Neuron (in vitro differentiated cells): ENCODE measurements around the gene FBXO28.

Experiments used
- H2AFZ ChIP-seq: one replicate; pipeline ENCODE4 v1.6.1; 2013; ENCODE audit warnings: low read depth, mild to moderate bottlenecking, inconsistent platforms, low read length, moderate library complexity
- H3K27me3 ChIP-seq: one replicate; pipeline ENCODE4 v1.6.1; 2013; ENCODE audit warnings: low read length; ENCODE audit not compliant: insufficient read depth
- H3K36me3 ChIP-seq: one replicate; pipeline ENCODE4 v1.6.1; 2013; ENCODE audit warnings: low read length; ENCODE audit not compliant: insufficient read depth
- H3K4me1 ChIP-seq: one replicate; pipeline ENCODE4 v1.6.1; 2013; ENCODE audit warnings: low read length; ENCODE audit not compliant: insufficient read depth
- H3K4me3 ChIP-seq: 2 replicates; pipeline ENCODE4 v1.5.1; 2013; ENCODE audit warnings: mild to moderate bottlenecking, low read length, moderate library complexity
- H3K9me3 ChIP-seq: one replicate; pipeline ENCODE4 v1.6.1; 2013; ENCODE audit warnings: low read length

The FBXO28 gene

DNA sequence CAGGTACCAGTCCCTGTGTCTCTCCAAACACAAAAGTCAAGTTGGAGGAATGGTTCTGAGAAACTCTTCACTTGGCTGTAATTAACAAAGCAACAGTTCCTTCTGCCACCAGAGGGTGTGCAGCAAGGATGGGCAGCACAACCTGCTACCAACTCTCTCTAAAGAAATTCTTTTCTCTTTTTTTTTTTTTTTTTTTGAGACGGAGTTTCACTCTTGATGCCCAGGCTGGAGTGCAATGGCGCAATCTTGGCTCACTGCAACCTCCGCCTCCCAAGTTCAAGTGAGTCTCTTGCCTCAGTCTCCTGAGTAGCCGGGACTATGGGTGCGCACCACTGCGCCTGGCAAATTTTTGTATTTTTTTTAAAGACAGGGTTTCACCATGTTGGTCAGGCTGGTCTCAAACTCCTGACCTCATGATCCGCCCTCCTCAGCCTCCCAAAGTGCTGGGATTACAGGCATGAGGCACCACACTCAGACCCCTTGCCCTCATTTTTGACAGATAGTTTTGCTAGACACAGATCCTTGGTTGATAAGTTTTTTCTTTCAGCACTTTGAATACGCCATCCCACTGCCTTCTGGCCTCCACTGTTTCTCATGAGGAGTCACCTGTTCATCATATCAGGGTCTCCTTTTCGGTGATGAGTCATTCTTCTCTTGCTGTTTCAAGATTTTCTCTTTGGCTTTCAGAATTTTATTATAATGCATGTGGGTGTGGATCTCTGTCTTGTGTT lies 57.0 kb downstream of the FBXO28 start:
- H3K4me1 ChIP-seq: no peaks in the 10 kb centered on the region
- no peak overlapping the region for H3K4me3 ChIP-seq
- H3K27me3 ChIP-seq: no peaks in the 10 kb centered on the region
- H3K36me3 ChIP-seq: no peaks in the 10 kb centered on the region
- H2AFZ ChIP-seq: no peak overlapping the region
- H3K9me3 ChIP-seq: no peaks in the 10 kb centered on the region

DNA sequence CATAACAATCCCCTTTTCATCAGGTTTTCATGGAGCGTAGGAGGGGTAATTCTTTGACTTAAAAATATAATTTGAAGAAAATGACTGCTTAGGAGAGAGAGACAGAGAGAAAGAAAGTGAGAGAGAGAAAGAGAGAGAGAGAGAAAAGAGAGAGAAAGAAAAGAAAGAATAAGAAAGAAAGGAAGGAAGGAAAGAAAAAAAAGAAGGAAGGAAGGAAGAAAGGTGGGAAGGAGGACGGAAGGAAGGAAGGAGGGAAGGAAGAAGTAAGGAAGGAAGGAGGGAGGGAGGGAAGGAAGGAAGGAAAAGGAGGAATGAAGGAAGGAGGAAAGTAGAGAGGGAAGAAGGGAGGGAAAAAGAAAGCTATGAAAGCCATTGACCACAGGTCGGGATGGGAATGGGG lies 58.3 kb downstream of the FBXO28 start:
- H3K4me3 ChIP-seq: no peak overlapping the region
- H3K9me3 ChIP-seq: no peaks in the 10 kb centered on the region
- no peaks in the 10 kb centered on the region for H3K4me1 ChIP-seq
- no peaks in the 10 kb centered on the region for H3K27me3 ChIP-seq
- no peaks in the 10 kb centered on the region for H3K36me3 ChIP-seq
- no peak overlapping the region for H2AFZ ChIP-seq

DNA sequence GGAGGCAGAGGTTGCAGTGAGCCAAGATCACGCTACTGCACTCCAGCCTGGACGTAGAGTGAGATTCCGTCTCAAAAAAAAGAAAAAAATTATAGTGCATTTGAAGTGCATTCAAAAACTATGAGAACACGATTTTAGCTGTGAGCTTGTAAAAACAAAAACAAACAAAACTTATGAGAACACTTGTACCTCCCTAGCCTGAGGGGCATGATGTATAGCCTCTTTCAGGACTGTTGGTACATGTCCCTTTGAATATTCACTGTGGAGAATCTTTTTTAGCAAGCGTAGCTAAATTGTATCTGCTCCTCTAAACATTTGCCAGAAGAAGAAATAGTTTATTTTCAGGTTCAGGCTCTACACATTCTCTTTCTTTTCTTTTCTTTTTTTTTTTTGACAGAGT lies 59.6 kb downstream of the FBXO28 start:
- H3K27me3 ChIP-seq: no peaks in the 10 kb centered on the region
- H3K9me3 ChIP-seq: no peaks in the 10 kb centered on the region
- no peaks in the 10 kb centered on the region for H3K4me1 ChIP-seq
- no peak overlapping the region for H3K4me3 ChIP-seq
- H3K36me3 ChIP-seq: no peaks in the 10 kb centered on the region
- no peak overlapping the region for H2AFZ ChIP-seq

DNA sequence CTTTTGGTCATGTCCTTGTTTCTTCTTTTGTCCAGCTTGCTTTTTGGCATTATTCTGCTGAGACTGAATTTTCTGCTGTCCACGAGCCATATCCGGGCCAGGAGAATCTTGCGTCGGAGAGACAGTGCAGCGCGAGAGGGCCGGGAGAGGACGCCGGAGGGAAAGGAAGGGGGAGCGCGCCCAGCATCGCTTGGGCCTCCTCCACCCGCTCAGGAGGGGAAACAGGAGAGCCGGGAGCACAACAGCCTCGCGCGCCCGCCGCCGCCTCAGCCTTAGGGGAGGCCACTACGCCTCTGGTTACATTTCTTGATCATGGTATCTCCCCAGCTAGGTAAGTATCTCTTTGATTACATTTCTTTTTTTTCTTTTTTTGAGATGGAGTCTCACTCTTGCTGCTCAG lies 61.7 kb downstream of the FBXO28 start:
- peak overlapping the region; percentile 89 for H2AFZ ChIP-seq
- peak overlapping the region; percentile 39 for H3K4me3 ChIP-seq
- no peaks in the 10 kb centered on the region for H3K36me3 ChIP-seq
- no peaks in the 10 kb centered on the region for H3K4me1 ChIP-seq
- no peaks in the 10 kb centered on the region for H3K27me3 ChIP-seq
- H3K9me3 ChIP-seq: no peaks in the 10 kb centered on the region

DNA sequence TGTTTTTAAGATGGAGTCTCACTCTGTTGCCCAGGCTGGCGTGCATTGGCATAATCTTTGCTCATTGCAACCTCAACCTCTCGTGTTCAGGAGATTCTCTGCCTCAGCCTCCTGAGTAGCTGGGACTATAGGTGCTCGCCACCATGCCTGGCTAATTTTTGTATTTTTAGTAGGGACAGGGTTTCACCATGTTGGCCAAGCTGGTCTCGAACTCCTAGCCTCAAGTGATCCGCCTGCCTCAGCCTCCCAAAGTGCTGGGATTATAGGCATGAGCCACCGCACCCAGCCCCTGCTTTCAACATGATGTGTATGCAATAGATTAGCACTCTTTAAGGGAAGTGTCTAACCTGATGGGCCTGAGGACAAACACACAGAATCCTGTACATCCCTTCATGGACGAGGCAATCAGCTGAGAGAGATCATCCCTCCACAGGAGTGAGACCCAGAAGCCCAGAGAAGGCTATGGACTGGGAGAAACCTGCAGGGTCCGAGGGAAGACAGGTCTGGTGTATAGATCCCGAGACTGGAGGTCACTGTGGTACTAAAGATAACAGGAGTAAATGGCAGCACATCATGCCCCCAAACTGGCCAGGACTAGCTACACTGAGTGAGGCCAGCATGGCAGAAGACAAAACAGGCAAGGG lies 63.6 kb downstream of the FBXO28 start:
- H3K36me3 ChIP-seq: no peaks in the 10 kb centered on the region
- H3K4me3 ChIP-seq: no peak overlapping the region
- H2AFZ ChIP-seq: no peak overlapping the region
- H3K9me3 ChIP-seq: no peaks in the 10 kb centered on the region
- H3K27me3 ChIP-seq: no peaks in the 10 kb centered on the region
- peaks cover 3% of the 10 kb centered on the region for H3K4me1 ChIP-seq

DNA sequence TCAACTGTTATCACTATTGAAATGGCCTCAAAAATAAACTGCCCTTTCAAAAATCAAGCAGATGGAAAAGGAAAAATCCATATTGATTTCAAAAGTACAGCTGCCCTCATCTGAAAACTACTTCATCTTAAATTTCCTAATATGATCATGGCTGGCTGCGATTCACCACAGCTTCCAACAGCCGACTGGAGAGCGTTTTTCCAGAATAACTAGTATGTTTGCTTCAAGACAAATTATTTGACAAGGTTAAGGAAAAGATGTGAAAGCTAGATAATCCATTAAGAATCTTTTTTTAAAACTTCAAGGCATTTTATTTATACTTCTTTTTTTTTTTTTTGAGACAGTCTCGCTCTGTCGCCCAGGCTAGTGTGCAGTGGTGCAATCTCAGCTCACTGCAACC lies 65.0 kb downstream of the FBXO28 start:
- H3K9me3 ChIP-seq: no peaks in the 10 kb centered on the region
- H3K36me3 ChIP-seq: no peaks in the 10 kb centered on the region
- peaks cover 3% of the 10 kb centered on the region for H3K4me1 ChIP-seq
- no peak overlapping the region for H2AFZ ChIP-seq
- H3K4me3 ChIP-seq: no peak overlapping the region
- H3K27me3 ChIP-seq: no peaks in the 10 kb centered on the region

DNA sequence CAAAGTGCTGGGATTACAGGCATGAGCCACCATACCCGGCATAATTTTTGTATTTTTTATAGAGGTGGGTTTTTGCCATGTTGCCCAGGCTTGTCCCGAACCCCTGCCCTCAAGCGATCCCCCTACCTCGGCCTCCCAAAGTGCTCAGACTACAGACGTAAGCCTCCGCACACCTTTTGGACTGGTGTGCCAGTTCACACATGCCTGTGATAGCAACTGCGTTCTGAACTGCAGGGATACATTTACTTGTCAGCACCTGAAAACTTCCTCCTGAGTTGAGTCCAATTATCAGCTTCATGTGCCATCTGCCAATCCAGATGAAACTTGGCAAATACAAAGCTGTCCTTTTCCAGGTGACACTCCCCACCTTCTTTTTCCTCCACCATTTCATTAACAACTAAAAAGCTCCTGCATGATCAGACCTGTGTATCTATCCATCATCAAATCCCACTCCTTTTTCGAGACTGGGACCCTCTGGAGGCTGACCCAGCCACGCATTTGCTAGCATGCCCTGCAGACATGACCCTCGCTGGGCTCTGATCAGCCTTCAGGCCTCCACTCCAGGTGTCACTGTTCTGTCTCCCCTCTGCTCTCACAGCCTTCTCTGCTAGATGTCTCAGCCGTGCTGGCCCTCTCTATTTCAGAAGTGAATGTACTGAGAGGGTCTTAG lies 67.0 kb downstream of the FBXO28 start:
- no peaks in the 10 kb centered on the region for H3K36me3 ChIP-seq

DNA sequence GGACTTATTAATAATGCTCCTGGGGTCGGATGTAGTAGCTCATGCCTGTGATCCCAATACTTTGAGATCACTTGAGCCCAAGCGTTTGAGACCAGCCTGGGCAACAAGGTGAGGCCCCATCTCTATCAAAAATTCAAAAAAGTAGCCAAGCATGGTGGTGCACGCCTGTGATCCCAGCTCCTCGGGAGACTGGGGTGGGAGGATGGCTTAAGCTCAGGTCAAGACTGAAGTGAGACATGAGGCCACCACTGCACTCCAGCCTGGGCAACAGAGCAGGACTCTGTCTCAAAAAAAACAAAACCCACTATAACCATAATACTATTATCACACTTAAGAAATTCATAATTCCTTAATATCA lies 67.5 kb downstream of the FBXO28 start:
- H2AFZ ChIP-seq: no peak overlapping the region
- H3K4me3 ChIP-seq: no peak overlapping the region
- H3K27me3 ChIP-seq: no peaks in the 10 kb centered on the region
- no peaks in the 10 kb centered on the region for H3K9me3 ChIP-seq
- no peaks in the 10 kb centered on the region for H3K36me3 ChIP-seq
- H3K4me1 ChIP-seq: peaks cover 10% of the 10 kb centered on the region

More for the DNA sequence above, 67.0 kb downstream of the FBXO28 start:
- no peak overlapping the region for H2AFZ ChIP-seq
- H3K4me3 ChIP-seq: no peak overlapping the region
- H3K4me1 ChIP-seq: peaks cover 10% of the 10 kb centered on the region
- no peaks in the 10 kb centered on the region for H3K9me3 ChIP-seq
- no peaks in the 10 kb centered on the region for H3K27me3 ChIP-seq

DNA sequence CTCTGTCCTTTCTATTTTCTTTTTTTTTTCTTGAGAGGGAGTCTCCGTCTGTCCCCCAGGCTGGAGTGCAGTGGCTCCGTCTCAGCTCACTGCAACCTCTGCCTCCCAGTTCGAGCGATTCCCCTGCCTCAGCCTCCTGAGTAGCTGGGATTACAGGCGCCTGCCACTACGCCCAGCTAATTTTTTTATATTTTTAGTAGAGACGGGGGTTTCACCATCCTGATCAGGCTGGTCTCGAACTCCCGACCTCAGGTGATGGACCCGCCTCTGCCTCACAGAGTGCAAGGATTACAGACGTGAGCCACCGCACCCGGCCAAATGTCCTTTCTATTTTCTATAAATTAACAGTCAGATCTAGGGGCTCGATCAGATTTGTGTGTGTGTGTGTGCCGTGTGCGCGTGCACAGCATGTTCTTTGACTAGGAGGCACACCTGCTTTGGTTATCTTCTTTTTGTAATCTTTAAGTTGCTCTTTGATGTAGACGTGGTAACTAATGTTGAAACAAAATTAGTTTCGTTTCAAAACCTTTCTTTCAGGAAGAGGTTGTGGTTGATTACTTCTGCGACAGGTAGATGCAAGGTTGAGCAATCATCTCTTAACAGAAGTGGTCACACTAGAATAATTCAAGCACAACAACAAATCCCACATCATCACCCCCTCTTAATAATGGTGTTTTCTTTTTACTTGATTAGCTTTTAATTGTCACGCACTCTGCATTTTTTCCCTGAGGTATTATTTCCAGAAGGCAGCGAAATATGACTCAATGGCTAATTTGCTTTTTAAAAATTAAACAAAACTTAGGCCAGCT lies 68.3 kb downstream of the FBXO28 start:
- Histone ChIP-seq H3K9me3 (no peaks in the 10 kb centered on the region), H2AFZ (peak overlapping the region; percentile 96), H3K4me1 (peaks cover 10% of the 10 kb centered on the region), H3K36me3 (no peaks in the 10 kb centered on the region), H3K4me3 (peak overlapping the region; percentile 92), H3K27me3 (no peaks in the 10 kb centered on the region)

DNA sequence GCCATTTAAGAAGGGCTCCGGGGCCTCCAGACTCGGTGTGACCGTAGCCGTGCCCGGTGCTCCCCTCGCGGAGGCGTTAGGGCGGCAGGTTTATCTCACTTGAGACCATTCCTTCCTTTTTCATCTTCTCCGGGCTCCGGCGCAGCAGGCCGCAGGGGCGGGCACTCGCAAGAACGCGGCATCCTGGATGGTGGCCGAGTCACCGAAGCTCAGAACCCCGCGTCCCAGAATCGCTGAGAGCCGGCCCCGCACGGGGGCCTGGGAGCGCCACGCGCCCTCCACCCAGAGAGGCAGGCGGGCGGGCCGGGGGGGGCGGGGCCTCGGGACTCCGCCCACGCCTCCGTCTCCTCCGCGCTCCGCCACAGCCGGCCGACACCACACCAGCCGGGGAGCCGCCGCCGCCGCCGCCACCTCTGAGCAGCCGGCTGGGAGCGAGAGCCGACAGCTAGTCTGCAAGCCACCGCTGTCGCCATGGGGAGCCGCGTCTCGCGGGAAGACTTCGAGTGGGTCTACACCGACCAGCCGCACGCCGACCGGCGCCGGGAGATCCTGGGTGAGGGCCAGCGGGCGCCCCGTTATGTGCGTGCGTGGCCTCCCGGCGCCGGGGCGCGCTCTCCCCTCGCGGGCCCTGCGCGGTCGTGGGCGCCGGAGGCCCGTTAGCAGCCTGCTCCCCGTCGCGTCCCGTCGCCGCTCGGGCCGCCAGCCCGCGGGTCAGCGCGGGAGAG lies 69.1 kb downstream of the FBXO28 start, which contains the start of gene DEGS1:
Gene DEGS1, plus strand, starts transcription at position 375 of the 725 bp plus-strand sequence. Its CDS starts 97 bp downstream, at position 472.
- peak within 1 kb of the TSS; percentile 96 for H2AFZ ChIP-seq
- no peaks in the 10 kb centered on the region for H3K27me3 ChIP-seq
- H3K4me1 ChIP-seq: peaks cover 10% of the 10 kb centered on the region
- peaks cover 2% of the 10 kb centered on the region for H3K36me3 ChIP-seq
- peaks cover 2% of the 10 kb centered on the region for H3K9me3 ChIP-seq
- H3K4me3 ChIP-seq: peak within 1 kb of the TSS; percentile 92

DNA sequence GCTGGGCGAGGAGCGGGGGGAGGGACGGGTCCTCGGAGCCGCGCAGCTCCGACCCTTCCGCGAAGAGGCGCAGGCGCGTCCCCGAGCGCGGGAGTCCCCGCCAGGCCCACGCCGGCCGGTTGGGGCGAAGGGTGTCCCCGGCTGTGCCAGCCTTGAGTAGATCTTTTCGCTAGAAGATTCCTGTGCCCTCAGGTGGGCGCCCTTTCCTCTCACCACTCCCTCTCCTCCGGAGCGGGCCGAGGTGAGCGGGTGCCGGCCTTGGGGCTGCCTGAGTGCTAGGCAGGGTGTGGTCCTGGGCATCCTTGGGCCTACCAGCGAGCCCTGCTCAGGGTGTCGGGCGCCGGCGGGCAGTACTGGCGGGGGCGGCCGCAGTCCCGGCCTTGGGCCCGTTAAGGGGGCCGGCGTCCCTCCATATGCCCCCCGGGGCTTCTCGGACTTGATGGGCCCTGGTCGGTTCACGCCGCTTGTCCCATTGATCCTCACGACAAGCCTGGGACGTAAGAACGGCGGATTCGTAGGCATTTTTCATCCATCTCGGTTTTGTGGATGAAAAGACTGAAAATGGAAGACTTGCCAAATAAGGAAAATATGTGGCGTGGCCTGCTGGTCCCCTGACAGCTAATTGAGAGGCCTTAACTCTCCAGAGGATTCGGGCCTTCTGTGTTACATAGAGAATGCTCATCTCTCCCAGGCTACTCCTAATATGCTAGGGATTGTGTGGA lies 69.8 kb downstream of the FBXO28 start:
- Histone ChIP-seq H3K27me3 (no peaks in the 10 kb centered on the region), H3K9me3 (peaks cover 4% of the 10 kb centered on the region), H2AFZ (peak overlapping the region; percentile 96), H3K36me3 (peaks cover 2% of the 10 kb centered on the region), H3K4me1 (peaks cover 10% of the 10 kb centered on the region), H3K4me3 (peak overlapping the region; percentile 92)

DNA sequence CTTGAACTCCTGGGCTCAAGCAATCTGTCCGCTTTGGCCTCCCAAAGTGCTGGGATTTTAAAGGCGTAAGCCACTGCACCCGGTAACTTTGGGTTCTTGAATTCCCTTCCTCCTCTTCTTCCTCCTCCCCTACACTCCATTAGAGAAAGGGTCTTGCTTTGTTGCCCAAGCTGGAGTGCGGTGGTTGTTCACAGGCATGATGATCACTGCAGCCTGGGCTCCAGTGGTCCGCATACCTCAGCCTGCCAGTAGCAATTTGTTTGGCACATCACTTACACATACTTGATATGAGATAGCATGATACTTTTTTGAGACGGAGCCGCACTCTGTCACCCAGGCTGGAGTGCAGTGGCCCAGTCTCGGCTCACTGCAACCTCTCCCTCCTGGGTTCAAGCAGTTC lies 71.3 kb downstream of the FBXO28 start:
- H3K4me3 ChIP-seq: no peak overlapping the region
- peaks cover 4% of the 10 kb centered on the region for H3K9me3 ChIP-seq
- peaks cover 10% of the 10 kb centered on the region for H3K4me1 ChIP-seq
- peaks cover 9% of the 10 kb centered on the region for H3K36me3 ChIP-seq
- H3K27me3 ChIP-seq: no peaks in the 10 kb centered on the region
- no peak overlapping the region for H2AFZ ChIP-seq
